Stimulated activated CD8-positive, alpha-beta memory T cell treated with anti-CD3 and anti-CD28 coated beads, Interleukin-12 subunit alpha, Interleukin-12 subunit beta, amount 100 ng/mL, for 4 hours (primary cell): ENCODE measurements around the gene RBM19.

Experiments used
- DNase-seq: peaks from one replicate; pipeline ENCODE4 v3.0.0-alpha.2; 2020; ENCODE audit warnings: low read depth

Gene RBM19

DNA sequence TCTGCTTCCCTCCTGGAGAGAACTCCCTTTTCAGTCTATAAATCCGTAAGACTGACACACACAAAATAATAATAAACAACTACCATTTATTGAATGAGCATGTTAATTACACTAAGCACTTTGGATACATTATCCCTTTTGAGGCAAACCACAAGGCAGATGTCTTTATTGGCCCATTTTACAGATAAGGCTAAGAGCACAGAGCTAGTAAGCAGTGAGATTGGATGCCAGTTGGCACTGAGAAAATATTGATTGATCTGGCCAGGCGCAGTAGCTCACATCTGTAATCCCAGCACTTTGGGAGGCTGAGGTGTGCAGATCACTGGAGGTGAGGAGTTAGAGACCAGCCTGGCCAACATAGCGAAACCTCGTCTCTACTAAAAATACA lies 21.9 kb upstream of the RBM19 start:
- no peak for DNase-seq

DNA sequence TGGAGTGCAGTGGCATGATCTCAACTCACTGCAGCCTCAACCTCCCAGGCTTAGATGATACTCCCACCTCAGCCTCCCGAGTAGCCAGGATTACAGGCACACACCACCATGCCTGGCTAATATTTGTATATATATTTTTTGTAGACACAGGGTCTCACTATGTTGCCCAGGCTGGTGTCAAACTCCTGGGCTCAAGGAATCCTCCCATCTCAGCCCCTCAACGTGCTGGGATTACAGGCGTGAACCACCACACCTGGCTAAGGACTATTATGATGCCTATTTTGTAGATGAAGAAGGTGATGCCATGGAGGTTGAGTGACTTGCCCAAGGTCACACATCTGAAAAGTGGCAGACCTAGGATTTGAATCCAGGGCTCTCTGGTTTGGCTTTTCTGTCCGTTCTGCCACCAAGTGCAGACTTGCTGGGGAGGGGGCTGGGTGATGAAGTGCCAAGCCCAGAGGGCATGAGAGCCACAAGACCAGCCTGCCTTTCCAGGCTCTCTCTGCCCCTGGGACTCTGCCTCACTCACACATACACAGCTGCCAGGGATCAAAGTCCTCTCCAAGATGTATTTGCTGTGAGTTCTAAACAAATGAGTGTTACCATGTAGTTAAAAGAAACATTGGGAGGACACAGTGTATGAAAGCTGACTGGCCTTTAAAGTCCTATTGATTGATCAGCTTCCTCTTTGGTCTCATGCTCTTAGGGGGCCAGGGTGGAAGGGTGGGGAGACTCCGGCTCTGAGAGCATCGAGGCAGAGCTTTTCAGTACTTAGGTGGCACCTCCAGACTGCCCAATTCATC lies 21.3 kb upstream of the RBM19 start:
- no peak for DNase-seq

DNA sequence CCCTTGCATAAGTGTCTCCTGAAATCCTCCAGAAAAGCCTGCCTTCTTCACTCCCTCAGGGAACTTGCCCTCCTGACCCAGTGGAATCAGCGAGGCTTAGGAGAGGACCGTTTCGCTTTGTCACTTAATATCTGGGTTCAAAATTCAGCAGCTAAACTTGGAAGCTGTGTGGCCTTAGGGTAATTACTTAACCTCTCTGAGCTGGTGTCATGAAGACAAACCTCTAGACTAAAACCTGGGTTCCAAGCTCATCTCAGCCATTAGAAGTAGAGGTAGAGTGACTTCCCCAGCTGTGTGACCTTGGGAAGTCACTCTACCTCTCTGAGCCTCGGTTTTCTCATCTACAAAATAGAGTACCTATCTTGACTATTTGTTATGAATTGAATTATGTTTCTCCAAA lies 18.3 kb upstream of the RBM19 start:
- DNase-seq: no peak

DNA sequence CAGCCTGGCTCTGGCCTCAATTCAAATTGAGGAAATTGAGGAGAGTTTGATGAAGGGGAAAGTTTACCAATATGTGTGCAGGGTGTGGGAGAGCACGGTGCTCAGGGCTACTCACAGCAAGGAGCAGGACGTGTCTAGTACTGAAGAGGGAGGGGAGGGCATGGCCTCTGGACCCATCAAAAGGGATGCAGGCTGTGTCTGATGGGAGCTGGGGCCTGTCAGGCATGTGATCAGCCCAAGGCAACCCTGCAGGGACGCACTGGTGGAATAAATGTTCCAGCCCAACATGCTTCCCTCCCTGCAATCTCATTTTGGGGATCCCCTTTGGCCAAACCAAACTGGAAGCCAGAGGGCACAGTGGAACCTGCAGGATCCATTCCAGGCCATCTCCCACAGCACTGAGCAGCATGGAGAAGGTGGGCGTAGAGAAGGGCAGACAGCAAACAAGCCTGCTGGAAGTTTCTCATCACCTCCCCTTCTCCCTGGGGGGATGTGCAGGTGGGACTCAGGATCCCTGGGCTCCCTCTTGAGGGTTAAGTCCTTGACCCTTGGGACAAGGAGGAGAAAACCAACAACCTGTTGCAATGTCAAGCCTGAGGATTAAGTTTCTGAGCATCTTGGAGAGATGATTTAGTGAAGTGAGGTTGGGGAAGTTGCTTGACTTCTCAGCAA lies 17.8 kb upstream of the RBM19 start:
- DNase-seq: no peak

DNA sequence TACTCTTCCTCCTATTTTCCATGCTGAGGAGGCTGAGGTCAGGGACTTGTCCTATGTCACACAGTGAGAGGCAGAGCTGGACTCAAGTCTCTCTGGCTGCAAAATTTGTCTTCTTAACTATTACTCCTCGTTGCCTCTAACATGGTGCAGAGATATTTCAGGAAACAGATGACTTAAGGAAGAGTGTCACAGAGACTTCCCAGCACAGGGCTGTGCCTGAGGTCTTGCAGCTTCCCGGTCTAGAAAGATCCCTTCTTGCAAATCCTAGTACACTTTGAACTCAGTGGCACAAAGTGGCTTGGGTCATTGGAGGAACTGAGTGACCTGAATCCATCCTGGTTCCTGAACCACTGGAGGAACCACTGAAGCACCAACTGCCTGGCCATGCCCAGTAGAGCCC lies 17.1 kb upstream of the RBM19 start:
- no peak for DNase-seq

DNA sequence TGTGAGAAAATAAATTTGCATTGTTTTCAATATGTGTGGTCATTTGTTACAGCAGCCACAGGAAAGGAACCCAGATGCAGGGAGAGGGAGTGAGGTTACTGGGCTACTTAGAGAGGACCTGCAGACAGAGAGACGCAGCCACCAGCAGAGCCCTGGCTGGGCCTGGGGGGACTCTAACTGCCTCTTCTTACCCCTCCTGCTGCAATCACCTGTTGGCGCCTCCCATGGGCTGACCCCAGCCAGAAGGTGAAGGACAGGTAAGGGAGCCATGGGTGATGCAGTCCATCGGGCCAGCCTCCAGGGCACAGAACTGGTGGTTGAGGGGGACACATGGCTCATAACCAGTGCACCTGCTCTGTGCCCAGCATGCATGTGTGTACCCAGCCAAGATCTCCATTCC lies 15.8 kb upstream of the RBM19 start:
- no peak for DNase-seq

DNA sequence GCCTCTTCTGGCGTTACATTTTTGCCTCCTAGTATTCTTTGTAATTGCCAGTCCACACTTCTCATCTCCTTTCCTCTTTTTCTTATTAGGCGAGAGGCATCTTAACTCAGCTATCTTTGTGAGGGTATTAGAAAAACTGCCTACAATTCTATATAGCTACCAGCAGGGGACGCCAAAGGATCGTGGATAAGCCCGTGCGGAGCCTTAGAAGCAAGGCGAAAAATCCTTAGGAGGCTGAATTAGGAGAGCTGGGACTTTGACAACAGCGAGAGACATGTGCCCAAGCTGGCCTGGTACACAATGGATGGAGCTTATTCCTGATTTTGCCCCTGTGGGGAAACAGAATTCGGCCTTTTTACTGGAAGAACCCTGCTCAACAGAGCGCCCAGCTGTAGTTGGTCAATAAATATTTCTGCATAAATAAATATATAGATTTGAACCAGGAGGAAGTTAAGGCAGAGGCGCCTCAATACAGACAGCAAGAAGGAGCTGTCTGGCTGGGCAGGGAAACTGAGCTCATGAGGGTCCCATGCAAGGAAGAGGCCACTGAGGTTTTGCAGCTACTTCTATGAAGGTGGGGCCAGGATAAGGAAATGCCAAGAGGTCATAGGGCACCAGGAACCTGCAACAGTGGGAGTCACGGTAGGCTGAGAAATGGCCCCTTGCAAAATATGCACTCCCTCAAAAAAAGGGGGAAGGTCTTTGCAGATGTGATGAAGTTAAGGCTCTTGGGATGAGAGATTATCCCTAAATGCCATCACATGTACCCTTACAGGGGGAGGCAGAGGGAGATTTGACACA lies 14.6 kb upstream of the RBM19 start:
- no peak for DNase-seq

DNA sequence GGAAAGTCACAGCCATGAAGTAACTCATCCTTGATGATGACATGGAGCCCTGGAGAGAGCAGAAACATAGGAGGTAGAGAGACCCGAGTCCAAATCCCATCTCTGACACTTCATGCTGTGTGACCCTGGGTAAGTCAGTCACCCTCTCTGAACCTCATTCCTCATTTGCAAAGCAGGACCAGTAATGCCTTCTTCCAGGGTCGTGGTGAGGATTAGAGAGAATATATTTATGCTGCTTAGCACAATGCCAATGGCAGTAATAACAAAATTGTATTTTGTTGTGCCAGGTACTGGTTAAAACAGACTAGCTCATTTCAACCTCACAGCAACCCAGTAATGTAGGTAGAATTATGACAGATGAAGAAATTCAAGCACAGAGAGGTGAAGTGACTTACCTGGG lies 13.9 kb upstream of the RBM19 start:
- DNase-seq: no peak

DNA sequence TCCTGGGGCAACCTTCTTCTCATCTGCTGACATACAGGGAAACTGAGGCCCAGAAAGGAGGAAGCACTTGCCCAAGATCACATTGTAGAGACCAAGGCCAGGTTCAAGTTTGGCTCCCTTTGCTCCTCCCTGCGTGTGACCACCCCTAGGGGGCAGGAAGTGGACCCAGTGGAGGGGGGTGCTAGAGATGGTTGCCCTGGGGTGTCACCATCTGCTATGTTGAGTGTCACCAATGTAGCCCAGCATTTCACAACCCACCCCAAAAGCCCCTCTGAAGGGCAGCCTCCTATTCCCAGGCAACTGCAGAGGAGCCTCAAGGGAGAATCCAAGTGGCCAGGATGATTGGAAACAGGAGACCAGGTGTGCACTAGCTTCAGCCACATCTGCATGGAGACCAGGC lies 12.0 kb upstream of the RBM19 start:
- DNase-seq: no peak

DNA sequence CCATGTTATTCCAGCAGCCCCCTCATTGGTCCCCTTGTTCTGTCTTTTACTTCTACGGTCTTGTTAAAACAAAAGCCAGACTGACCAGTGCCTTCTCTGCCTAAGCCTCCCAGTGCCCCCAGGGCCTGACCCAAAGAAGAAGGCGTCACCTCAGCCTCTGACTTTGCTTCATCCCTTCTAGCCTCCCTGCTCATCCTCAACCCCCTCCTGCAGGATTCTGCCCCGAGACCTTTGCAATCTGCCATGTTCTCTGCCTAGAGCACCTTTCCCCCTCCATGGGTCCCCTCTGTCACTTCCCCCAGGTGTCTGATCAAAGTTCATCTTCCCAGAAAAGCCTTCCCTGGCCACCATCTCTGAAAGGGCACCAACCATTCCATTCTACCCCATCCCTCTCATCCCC lies 7.9 kb upstream of the RBM19 start:
- no peak for DNase-seq

DNA sequence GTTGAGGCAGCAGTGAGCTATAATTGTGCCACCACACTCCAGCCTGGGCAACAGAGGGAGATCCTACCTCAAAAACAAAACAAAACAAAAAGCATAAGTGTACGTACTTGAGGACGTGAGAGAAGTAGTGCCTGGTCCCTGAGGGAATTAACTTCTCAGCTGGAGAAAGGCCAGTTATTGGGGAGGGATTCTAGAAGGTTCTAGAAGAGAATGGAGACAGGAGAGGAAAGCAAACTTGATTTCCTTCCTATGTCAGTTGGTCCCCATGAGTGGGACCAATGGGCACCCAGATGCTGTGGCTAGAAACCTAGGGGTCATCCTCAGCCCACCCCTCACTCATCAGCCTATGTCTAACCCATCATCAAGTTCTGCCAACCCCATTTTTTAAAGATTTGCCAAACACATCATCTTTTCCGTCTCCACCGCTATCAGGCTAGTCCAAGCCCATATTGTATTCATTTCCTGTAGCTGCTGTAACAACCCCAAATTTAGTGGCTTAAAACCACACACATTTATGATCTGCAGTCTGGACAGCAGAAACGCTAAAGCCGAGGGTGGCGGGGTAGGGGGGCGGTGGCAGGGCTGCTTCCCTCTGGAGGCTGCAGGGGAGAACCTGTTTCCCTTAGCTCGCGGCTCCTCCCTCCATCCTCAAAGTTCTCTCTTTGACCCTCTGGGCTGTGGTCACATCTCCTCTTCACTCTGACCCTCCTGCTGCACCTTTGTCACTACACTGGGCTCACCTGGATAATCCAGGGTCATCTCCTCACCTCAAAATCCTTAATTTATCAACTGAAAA lies 7.2 kb upstream of the RBM19 start:
- DNase-seq: no peak

DNA sequence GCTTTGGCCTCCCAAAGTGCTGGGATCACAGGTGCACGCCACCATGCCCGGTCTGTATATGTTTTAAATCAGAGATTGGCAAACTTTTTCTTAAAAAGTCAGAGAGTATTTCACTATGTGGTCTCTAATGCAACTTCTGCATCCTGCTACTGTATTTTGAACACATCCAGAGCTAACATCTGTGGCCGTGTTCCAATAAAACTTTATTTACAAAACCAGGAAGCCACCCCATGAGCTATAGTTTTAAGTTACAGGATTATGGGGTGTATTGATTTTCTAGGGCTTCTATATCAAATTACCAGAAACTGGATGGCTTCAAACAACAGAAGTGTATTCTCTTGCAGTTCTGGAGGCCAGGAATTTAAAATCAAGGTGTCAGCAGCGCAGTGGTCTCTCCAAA lies 5.3 kb upstream of the RBM19 start:
- DNase-seq: no peak

DNA sequence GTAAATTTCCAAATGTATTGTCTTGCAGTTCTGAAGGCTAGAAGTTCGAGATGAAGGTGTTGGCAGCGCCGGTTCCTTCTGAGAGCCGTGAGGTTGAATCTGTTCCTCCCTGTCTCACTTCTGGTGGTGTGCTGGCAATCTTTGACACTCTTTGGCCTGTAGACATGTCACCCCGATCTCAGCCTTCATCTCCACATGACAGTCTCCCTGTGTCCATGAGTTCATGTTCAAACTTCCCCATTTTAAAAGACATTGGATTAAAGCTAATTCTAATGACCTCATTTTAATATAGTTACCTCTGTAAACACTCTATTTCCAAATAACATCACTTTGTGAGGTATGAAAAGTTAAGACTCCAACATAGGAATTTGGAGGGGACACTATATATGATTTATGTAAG lies 4.1 kb upstream of the RBM19 start:
- DNase-seq: no peak

DNA sequence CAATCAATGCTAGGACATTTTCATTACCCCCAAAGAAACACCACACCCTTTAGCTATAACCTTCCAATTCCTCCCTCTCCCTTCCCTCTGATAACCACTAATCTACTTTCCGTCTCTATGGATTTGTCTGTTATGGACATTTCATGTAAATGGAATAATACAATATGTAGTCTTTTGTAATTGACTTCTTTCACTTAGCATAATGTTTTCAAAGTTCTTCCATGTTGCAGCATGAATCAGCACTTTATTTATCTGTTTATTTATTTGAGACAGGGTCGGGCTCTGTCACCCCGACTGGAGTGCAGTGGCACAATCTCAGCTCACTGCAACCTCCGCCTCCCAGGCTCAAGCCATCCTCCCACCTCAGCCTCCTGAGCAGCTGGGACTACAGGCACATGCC lies 1.2 kb upstream of the RBM19 start:
- DNase-seq: no peak

DNA sequence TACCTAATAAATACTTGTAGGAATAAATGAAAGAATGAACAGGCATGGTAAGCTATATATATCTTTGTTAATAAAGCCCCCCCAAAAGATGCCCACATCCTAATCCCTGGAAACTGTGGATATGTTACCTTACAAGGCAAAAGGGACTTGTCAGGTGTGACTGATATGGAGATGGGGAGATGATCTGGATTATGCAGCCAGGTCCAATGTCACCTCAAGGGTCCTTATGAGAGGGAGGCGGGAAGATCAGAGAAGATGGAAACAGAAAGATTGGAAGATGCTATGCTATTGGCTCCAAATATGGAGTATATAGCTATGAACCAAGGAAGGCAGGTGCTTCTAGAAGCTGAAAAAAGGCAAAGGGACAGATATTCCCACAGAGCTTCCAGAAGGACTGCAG lies 3.4 kb downstream of the RBM19 start:
- no peak for DNase-seq

DNA sequence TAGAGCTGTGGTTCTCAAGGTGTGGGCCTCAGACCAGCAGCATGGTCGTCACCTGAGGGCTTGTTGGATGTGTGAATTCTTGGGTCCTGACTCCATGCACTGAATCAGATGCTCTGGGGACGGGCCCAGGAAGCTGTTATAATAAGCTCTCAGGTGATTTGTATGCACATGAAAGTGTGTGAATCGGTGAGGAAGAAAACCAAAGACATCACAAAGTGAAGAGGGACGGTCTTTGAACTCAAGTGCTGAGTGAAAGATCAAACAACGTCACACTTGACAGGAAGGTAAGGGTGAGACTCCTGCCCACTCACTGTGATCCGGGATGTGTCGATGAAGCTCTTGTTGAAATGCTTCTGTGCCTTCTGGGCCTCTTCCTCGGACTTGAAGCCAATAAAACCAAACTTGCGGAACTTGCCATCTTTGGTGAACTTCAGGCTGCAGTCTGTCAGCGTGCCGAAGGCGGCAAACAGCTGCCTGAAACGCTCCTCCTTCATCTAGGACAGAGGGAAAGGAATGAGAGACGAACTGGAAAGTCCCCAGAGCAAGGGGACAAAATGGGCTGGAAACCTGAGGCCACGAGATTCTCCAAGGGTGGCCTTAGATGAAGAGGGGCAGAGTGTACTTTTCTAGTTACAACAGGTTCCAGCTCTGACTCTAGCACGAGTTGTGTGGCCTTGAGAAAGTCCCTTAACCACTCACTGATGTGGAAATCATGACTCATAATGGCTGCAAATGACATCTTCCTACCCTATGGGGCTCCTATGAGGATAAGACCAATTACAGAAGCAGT lies 4.0 kb downstream of the RBM19 start:
- DNase-seq: no peak

DNA sequence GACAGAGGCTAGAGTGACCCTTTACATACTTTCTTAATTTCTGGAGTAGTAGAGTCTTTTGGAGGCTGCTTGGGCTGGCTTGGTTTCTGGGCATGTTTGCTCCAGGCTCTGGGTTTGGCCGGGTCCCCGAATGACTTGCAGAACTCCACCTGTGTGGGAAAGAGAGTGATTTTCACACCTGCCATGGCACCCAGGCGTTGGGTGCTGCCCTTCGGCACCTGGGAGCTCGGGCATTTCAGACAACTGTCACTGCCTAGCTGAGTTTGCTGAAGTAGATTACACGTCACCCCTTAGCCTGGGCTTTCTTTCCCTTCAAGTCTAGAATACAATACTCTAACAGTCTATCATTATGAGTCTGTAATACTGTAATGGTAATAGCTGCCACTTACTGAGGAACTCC lies 6.1 kb downstream of the RBM19 start:
- DNase-seq: no peak

DNA sequence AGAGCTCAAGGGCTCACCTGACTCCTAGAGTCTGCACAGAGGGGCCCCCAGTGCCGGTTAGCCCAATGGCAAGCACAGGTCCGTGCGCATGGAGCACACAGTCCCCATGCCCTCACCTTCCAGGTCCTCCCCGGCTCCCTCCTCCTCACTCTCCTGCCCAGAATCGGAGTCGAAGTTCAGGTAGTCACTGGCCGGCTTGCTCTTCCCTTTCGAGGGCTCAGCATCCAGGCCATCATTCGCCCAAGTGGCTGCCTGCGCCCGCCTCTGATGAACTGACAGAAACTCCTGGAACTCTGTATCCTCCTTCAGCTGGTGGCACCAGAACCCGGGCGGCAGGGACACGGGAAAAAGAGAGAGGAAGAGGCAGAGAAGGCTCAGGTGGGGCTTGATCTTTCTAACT lies 7.0 kb downstream of the RBM19 start:
- no peak for DNase-seq

DNA sequence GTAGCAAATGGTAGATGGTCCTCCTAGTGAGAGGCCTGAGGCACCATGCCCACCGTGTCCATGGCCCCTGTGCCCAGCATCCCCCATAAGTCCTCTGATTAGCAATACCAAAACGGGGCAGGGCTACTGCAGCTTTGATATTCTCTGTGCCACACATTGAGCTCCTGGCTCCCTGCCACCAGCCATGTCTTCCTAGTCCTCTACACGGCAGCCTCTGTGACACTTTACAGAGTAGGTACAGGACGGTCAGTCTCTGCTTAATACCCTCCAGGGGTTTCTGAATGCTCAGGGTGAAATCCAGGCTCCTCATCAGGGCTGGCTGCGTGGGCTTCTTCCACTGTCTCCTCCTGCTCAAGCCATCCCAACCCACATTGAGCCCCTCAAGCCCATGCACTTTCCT lies 8.0 kb downstream of the RBM19 start:
- DNase-seq: no peak

DNA sequence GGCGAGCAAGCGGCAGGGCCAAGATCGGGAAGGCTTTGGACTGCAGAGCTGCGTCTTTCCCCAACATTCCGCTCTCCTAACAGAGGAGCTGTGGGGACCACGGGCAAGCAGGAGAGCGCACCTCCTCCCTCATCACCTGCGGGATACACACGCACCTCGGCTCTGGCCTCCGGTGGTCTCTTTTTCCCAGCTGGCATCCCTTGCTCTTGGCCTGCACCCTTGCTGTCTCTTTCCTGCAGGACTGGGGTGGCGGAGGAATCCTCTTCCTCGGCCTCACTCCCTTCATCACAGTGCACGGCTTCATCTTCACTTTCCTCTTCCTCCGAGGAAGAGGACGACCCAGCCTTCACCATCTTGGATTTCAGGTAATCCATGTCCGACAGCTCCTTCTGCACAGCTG lies 8.5 kb downstream of the RBM19 start:
- no peak for DNase-seq

DNA sequence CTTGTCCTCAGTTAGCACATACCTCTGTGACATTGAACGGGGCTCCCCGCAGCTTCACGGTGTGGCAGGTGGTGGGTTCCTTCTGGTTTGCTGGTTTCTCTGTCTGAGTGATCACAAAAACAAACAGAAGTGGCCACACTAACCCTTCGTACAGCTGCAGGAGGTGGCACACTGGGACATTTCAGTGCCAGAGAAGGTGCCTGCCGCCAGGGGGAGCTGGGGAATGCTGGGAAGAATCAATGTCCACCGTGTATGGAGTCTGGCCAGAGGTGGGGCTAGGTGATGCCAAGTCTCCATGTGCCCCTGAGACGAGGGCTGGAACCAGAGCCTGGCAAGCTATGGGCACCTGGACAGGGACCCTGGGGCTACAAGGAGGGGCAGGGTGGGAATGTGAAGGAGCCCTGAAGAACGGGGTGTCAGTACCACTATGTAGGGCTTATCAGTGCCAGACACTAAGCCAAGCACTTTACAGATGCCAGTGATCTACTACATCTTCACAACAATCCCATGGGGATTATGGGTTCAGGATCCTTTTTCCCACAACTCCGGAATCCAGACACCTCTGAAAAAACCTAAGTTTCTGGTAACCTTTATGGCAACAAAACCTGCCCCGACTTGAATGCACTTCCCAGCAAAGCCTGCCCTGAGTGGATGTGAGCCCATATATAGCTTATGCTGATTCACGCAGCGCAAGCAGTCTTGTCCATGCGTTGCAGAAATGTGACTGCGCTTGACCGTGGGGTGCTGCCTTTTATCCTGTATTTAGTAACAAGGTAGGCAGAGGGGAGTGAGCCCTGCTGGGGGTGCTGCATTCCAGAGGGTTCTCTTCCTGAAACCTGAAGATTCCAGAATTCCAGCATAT lies 10.8 kb downstream of the RBM19 start:
- DNase-seq: no peak
